GM18951 (cell line): ENCODE measurements around the gene LRRC74A.

Experiments
- POLR2A ChIP-seq: IDR thresholded peaks from 4 replicates; pipeline ENCODE4 v1.6.1; 2011; ENCODE audit warnings: mild to moderate bottlenecking; ENCODE audit not compliant: insufficient read length, insufficient read depth; ENCODE audit errors: extremely low read depth
- in situ Hi-C: fragments of 300-500 bp; cut with MboI; formaldehyde crosslinking; loops from one replicate; pipeline ENCODE4 v1.12.0; 2022; ENCODE audit warnings: low sequenced_read_pairs, mixed read lengths, inconsistent platforms; ENCODE audit not compliant: unreplicated experiment

LRRC74A gene

DNA sequence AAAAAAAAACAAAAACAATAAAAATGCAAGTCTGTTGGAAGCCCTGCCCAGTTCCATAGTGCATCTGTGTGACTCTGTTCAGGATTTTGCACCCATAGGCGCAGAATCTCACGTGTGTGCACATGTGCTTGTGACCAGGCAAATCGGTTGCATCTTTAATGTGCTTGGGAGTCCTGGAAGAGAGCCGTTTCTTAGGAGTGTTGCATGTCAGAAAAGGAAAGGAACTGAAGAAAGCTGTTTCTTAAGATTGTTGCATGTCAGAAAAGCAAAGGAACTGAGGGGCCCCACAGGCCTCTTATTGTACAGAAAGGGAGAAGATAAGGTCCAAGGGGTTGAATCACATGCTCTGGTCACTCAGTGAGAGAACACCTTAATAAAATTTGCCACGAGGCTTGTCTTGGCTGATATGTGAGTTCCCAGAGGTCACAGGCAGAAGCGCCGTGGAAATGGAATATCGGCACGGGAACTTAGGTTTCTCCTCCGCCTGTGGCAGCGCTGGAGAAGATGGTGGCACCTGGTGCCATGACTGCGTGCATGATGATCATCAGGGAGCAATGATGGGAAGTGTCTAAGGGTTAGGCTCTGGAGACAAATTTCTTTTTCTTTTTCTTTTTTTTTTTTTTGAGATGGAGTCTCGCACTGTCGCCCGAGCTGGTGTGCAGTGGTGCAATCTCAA, 90.0 kb downstream of the LRRC74A start:
- TF ChIP-seq POLR2A: no peak
- in situ Hi-C loops: loop anchor here (10.0 kb wide), 1 partner anchor 129 kb away; no protein-coding TSS in a partner anchor

DNA sequence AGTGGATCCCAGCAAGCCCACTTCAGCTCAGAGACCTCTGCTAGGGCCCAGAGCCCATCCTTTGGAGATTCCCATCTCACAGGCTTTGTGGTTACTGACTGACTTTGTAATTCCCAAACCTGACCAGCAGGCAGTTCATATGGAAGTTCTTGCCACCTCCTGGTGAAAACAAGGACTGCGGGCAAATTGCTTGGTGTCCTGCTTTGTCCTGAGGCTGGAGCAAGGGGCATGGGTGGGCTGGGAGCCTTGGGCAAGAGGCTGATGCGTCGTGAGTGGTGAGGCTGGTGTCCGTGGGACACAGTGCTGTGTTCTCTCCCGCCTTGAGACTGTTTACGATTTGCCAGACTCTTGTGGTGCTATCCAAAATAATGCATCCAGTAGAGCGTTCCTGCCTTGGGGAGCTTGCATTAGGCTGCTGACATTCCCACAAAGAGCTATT, 91.0 kb downstream of the LRRC74A start:
- no peak for TF ChIP-seq POLR2A
- in situ Hi-C loops: loop anchor here (10.0 kb wide), 1 partner anchor 128 kb away; no protein-coding TSS in a partner anchor

GRCh38 chr14:76917745-76918255, 91.6 kb downstream of the LRRC74A start:
- TF ChIP-seq POLR2A: no peak
- in situ Hi-C loops: loop anchor here (10.0 kb wide), 1 partner anchor 127 kb away; no protein-coding TSS in a partner anchor

- in situ Hi-C loops: loop anchor here (10.0 kb wide), 1 partner anchor 126 kb away; no protein-coding TSS in a partner anchor
- TF ChIP-seq POLR2A: no peak
Measured at GRCh38 chr14:76918256-76918781, 92.1 kb downstream of the LRRC74A start.

DNA sequence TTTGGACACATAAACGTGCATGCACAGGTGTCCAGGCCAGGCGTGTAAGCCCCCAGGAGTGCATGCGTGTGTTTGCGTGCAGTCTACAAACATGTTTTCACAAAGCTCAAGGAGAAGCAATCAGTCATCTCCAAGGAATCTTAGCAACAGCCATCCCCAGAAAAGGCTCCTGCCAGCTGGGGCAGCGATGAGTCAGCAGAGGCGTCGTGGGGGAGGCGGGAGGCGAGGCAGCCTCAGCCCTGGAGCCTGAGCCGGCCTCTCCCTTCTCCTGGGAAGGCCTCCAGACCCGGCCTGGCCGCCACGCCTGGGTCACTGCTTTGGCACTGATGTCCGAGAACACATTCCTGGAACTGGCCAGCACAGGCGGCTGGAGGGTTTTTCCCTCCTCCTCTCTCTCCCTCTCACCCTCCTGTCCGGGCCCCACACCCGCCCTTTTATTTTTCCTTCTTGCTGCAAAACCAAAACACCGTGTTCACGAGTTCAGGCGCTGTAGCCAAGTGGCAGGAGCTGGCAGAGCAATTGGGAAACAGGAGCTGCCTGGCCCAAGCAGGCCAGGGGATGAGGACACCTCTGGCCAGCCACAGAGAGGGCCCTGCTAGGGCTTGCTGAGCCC, 92.7 kb downstream of the LRRC74A start:
- no peak for TF ChIP-seq POLR2A
- in situ Hi-C loops: loop anchor here (10.0 kb wide), 1 partner anchor 126 kb away; no protein-coding TSS in a partner anchor
